ENCODE measurements around the gene TNS4.

TNS4 gene

GRCh38 chr17:40431231-40431602 is 70.2 kb downstream of the TNS4 start:
- DNase-seq, result no peak

GRCh38 chr17:40430272-40431230 is 70.9 kb downstream of the TNS4 start:
- no peak for DNase-seq

- no peak for DNase-seq
Observed at GRCh38 chr17:40427002-40427491, 74.4 kb downstream of the TNS4 start.
